HepG2 (cell line): ENCODE data around the gene RSRC2. TPM values are rescaled to one million over a fixed set of nuclear protein-coding genes. Genes with fewer than 3 reads are reported as not detected.

Experiments used
- ASH2L ChIP-seq: fragments of 300-600, 200-600 bp; sonication (generic); IDR thresholded peaks from 2 replicates; pipeline ENCODE4 v1.7.0; 2017; ENCODE audit warnings: low read depth, mild to moderate bottlenecking, moderate library complexity, mixed read lengths, low read length; ENCODE audit not compliant: insufficient read length
- GABPA ChIP-seq, 2 experiments: IDR thresholded peaks; 2 replicates each; pipeline ENCODE4 v1.6.1; 2011 to 2016; ENCODE audit warnings: low read depth in 2 of 2, low read length in 1 of 2, missing biosample characterization in 1 of 2, missing genetic modification characterization in 1 of 2
- HBP1 ChIP-seq: IDR thresholded peaks from 2 replicates; pipeline ENCODE4 v1.6.1; 2016; ENCODE audit warnings: low read depth, control low read depth
- HHEX ChIP-seq: IDR thresholded peaks from 2 replicates; pipeline ENCODE4 v1.6.1; 2016; ENCODE audit warnings: control low read depth
- KAT7 ChIP-seq: IDR thresholded peaks from 2 replicates; pipeline ENCODE4 v1.6.1; 2018; ENCODE audit warnings: borderline replicate concordance, missing compliant biosample characterization
- KLF6 ChIP-seq: IDR thresholded peaks from 2 replicates; pipeline ENCODE4 v1.8.0; 2016; ENCODE audit warnings: missing biosample characterization, missing genetic modification reagents
- MIXL1 ChIP-seq: IDR thresholded peaks from 2 replicates; pipeline ENCODE4 v1.6.1; 2016
- MLX ChIP-seq: IDR thresholded peaks from 2 replicates; pipeline ENCODE4 v1.6.1; 2016
- MXD3 ChIP-seq: IDR thresholded peaks from 2 replicates; pipeline ENCODE4 v1.6.1; 2016; ENCODE audit warnings: mild to moderate bottlenecking, missing biosample characterization, missing genetic modification reagents
- RNF219 ChIP-seq: sonication (generic); formaldehyde crosslinking; IDR thresholded peaks from 2 replicates; pipeline ENCODE4 v1.5.0; 2020; ENCODE audit warnings: mild to moderate bottlenecking, missing genetic modification reagents
- RXRB ChIP-seq: IDR thresholded peaks from 2 replicates; pipeline ENCODE4 v1.6.1; 2016; ENCODE audit warnings: borderline replicate concordance, missing genetic modification reagents, missing compliant biosample characterization
- TEAD2 ChIP-seq: sonication (generic); formaldehyde crosslinking; IDR thresholded peaks from 2 replicates; pipeline ENCODE4 v1.9.0; 2021; ENCODE audit warnings: missing genetic modification reagents
- U2AF2 ChIP-seq: fragments of 200-400 bp; formaldehyde crosslinking; IDR thresholded peaks from 2 replicates; pipeline ENCODE4 v1.6.1; 2017; ENCODE audit warnings: low read depth, mild to moderate bottlenecking, low read length
- ZBTB21 ChIP-seq: sonication (generic); formaldehyde crosslinking; IDR thresholded peaks from 2 replicates; pipeline ENCODE4 v1.4.0; 2020; ENCODE audit warnings: missing genetic modification reagents
- ZNF335 ChIP-seq: sonication (generic); formaldehyde crosslinking; IDR thresholded peaks from 2 replicates; pipeline ENCODE4 v1.4.0; 2020; ENCODE audit warnings: missing genetic modification reagents
- ZNF770 ChIP-seq: sonication (generic); formaldehyde crosslinking; IDR thresholded peaks from 2 replicates; pipeline ENCODE4 v1.5.0; 2020; ENCODE audit warnings: mild to moderate bottlenecking, missing genetic modification reagents
- ZNF792 ChIP-seq: IDR thresholded peaks from 2 replicates; pipeline ENCODE4 v1.6.1; 2016
- ZNF883 ChIP-seq: sonication (generic); formaldehyde crosslinking; IDR thresholded peaks from 2 replicates; pipeline ENCODE4 v1.5.1; 2020; ENCODE audit warnings: mild to moderate bottlenecking, missing genetic modification reagents; ENCODE audit errors: not compliant biosample characterization
- ZSCAN21 ChIP-seq: sonication (generic); formaldehyde crosslinking; IDR thresholded peaks from 2 replicates; pipeline ENCODE4 v1.8.0; 2022; ENCODE audit warnings: mild to moderate bottlenecking, missing genetic modification reagents, moderate library complexity, borderline replicate concordance
- ZSCAN31 ChIP-seq: sonication (generic); formaldehyde crosslinking; IDR thresholded peaks from 2 replicates; pipeline ENCODE4 v1.5.0; 2020; ENCODE audit warnings: low read depth, mild to moderate bottlenecking, missing genetic modification reagents
- polyA plus RNA-seq, 8 experiments: library from polyadenylated mRNA; depleted of rRNA in 3 of 8; stranded (reverse) in 7 of 8; unstranded in 1 of 8; fragments of >200 nt; fragmentation: Illumina TruSeq in 4 of 8; extraction: Trizol in 4 of 8; gene quantifications; 2 replicates each; pipeline versions ENCODE4 v1.2.1 to v1.2.3, GENCODE V29; 2011 to 2016; ENCODE audit warnings: low read depth in 4 of 8, missing spikeins in 1 of 8, mixed read lengths in 1 of 8; ENCODE audit not compliant: insufficient read depth in 1 of 8
- total RNA-seq, 5 experiments: library from RNA; depleted of rRNA; stranded (reverse); fragments of >200 nt; fragmentation: Illumina TruSeq; extraction: Trizol; gene quantifications; 2 replicates each; pipeline ENCODE4 v1.2.3, GENCODE V29; 2016; ENCODE audit warnings: low read depth in 1 of 5

The RSRC2 gene
- total and polyA plus RNA-seq, 2 of the 13 experiments (the other 11 are each of a cell fraction or from before 2014, with no cell fraction given) = 31.4 to 77.8 TPM

GRCh38 chr12:122500685-122501488 is 25.8 kb downstream of the RSRC2 start, which contains the start of gene ZCCHC8 (continued):
- TF ChIP-seq RNF219 (CRISPR knock-in tag) = no peak
- TF ChIP-seq MLX = 0 out of 2 replicates have a peak, but pooled peaks have one; percentile 39
- TF ChIP-seq RXRB = peak; percentile 56
- peak; percentile 43 for TF ChIP-seq HHEX (CRISPR knock-in tag)
- peak; percentile 64; the same call in 1 of the 2 replicates for TF ChIP-seq MIXL1 (CRISPR knock-in tag)
- peak; percentile 86 for TF ChIP-seq ZNF883 (CRISPR knock-in tag)
- 0 out of 2 replicates have a peak, but pooled peaks have one; percentile 13 for TF ChIP-seq ZBTB21 (CRISPR knock-in tag)
- no peak for TF ChIP-seq HBP1 (CRISPR knock-in tag)
- TF ChIP-seq ZNF792 (CRISPR knock-in tag) = no peak; the same call in 1 of the 2 replicates
- peak; percentile 54; the same call in 1 of the 2 replicates for TF ChIP-seq ZNF335 (CRISPR knock-in tag)
- peak; percentile 66; the same call in 1 of the 2 replicates for TF ChIP-seq KAT7 (CRISPR knock-in tag)
- TF ChIP-seq ZSCAN31 = peak; percentile 44
- TF ChIP-seq MXD3 (CRISPR knock-in tag) = peak; percentile 61
- TF ChIP-seq U2AF2 = no peak
- TF ChIP-seq ZNF770 = peak; percentile 60
- peak; percentile 88 for TF ChIP-seq KLF6 (CRISPR knock-in tag)
- TF ChIP-seq TEAD2 (CRISPR knock-in tag) = no peak
- TF ChIP-seq ASH2L = no peak
- TF ChIP-seq GABPA (IDR thresholded peaks at IDR 0.05; ENCODE audit: low read depth, low read length) = peak; percentile 22; the same call in 1 of the 2 replicates
- TF ChIP-seq GABPA (CRISPR knock-in tag; IDR thresholded peaks at IDR 0.05; ENCODE audit: low read depth) = peak; percentile 86
- no peak for TF ChIP-seq ZSCAN21 (CRISPR knock-in tag)
